Measurements from ENCODE around the gene MAP2K6.

- no peak for TF ChIP-seq GATA2 (CRISPR knock-in tag; IDR thresholded peaks at IDR 0.05)
- no peak for TF ChIP-seq USF2 (IDR thresholded peaks at IDR 0.05; ENCODE audit: borderline replicate concordance, low read depth, low read length)
- TF ChIP-seq CHD2 (IDR thresholded peaks at IDR 0.05; ENCODE audit: low read length, partially characterized antibody), result no peak
- TF ChIP-seq TAF1 (IDR thresholded peaks at IDR 0.05; ENCODE audit: borderline replicate concordance, low read depth, low read length), result no peak
- no peak for TF ChIP-seq RAD21 (IDR thresholded peaks at IDR 0.05; ENCODE audit: low read length)
- no peak for TF ChIP-seq CTCF (IDR thresholded peaks at IDR 0.05)
- no peak for TF ChIP-seq RCOR1 (IDR thresholded peaks at IDR 0.05; ENCODE audit: low read length)
- TF ChIP-seq FOXJ3 (CRISPR knock-in tag; IDR thresholded peaks at IDR 0.05), result no peak
- no peak for TF ChIP-seq POLR2AphosphoS5 (IDR thresholded peaks at IDR 0.05; ENCODE audit: low read depth, low read length)
Observed at GRCh38 chr17:69367298-69367697, 47.2 kb upstream of the MAP2K6 start.
